Measurements from ENCODE around the gene PPDPF.
"Not testable (repeated sequence)": the region's sequence is repeated elsewhere in the genome, so short reads cannot be mapped to it uniquely, and the experiment has no call there.

Gene PPDPF, protein sequence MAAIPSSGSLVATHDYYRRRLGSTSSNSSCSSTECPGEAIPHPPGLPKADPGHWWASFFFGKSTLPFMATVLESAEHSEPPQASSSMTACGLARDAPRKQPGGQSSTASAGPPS

DNA sequence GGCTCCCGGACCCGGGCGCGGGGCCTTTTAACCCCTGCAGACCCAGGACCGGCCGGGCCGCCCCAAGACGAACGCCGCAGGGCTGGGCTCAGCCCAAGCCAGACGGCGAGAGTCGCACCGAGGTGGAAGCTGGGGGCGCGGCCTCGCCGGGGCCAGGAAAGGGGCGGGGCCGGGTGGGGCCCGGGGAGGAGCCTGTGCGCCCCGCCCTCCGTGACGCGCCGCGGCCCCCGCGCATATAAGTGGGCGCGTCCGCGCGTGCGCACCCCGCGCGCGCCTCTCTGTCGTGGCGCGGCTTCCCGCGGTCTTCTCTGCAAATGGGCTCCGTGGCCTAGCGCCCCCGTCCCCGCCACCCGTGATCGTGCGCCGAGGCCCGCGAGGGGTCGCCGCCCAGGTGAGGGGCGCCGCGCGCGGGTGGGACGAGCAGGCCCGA, at the start of gene PPDPF:
Gene PPDPF, plus strand, starts transcription at position 262 of the 430 bp plus-strand sequence. CDS start 544 bp downstream, outside the sequence.
- no peak for DNase-seq

GRCh38 chr20:63471002-63471716, 49.4 kb upstream of the PPDPF start:
- DNase-seq, result no peak

DNA sequence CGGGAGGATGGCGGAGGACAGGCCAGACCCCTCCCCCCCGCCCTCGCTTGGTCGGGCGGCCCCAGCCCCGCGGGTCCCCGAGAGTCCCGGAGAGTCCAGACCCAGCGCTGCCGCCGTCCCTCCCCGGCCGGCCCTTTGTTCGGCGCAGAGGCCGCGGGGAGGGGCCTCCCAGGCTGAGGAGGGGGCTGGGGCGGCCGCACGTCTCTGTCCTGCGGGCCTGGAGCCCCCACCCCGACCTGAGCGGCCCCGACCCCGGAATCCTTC, 48.9 kb upstream of the PPDPF start:
- DNase-seq, result no peak

DNA sequence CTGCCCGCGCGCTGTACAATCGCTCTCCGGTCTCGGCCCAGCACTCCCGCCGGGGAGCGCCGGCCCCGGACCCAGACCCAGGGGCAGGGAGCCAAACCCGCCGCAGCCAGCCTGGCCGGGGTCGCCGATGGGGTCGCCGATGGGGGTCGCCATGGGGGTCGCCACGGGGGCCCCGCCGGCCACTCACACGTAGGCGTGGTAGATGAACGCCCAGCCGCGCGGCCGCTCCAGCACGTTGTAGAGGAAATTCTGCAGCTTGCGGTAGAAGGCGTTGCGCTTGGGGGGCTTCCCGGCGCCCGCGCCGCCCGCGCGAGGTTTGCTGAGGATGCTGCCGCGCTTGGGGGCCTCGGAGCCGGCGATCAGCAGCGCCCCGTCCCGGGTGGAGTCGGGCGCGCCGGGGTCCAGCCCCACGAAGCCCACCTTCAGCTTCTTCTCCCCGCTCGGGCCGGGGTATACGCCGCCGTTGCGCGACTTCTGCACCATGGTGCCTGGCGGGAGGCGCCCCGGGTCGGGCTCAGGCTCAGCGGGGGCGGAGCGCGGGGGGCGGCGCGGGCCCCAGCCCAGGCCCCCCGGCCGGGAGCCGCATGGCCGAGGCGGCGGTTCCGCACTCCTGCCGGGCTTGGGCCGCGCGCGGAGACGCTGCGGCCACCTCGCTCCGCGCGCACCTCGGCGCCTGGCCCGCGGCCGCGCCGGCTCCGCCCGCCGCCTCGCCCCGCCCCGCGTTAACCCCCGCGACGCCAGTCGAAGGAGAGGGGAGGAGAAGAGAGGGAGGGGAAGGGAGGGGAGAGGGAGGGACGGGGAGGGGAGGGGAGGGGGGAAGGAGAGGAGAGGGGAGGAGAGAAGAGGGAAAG, 48.4 kb upstream of the PPDPF start, which contains the start of gene KCNQ2:
Gene KCNQ2, minus strand, starts transcription at position 675 of the 851 bp plus-strand sequence. Its CDS starts 192 bp downstream, at position 483.
- DNase-seq, result no peak

DNA sequence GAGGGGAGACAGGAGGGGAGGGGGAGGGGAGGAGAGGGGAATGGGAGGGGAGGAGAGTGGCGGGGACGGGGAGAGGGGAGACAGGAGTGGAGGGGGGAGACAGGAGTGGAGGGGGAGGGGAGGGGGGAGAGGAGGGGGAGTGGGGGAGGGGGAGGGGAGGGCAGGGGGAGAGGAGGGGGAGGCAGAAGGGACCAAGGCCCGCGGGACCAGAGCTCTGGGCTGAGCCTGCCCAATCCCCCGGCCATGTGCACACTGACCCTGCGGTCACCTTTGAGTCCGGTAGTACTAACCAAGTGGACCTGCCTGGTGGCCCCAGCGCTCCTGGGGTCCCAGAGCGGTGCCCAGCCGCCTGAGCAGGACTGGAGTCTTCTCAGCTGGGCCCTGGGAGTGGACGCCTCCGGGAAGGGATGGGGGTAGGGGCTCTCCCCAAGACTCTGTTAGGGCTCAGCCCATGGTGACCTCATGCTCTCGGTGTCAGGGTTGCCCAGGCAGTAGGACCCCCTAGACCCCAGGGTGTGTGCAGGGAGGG, 47.6 kb upstream of the PPDPF start:
- DNase-seq, result no peak

DNA sequence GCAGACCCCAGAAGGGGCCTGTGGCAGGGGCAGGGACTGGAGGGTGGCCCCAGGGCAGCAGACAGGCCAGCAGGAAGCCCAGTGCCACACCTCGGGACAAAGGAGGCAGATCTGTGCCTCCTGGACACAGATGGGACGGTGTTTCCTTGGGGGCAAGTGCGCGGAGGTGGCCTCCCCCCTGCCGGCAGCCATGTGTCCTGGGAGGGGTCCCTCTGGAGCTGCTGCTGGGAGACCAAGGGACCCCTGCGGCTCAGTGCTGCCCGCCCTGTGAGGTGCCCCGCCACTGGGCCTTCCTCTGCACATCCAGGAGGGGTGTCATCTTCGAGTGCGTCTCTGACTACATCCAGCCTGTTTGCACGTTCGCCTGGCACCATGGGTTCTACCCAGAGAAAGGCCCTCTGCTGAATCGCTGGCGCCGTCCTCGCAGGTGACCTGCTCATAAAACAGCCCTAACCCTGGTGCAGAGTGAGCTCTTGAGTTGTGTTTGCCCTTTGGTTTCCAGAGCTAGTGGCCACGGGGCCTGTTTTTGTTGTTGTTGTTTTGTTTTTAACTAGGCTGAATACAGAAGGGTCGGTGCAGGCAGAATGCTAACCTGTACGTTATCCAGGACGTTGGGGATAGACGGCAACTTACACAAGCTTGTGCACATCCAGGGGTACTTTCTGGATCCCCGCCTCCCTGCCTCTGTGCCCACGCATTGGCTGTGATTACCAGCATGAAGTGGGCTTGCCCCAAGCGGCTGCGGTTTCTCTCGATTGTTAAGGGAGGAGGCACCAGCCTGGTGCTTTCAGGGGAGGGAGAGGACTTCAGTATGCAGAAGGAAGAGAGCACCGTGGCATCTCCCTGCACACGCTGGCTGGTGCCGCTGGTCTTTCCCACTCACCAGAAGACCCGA, 46.8 kb upstream of the PPDPF start:
- no peak for DNase-seq

DNA sequence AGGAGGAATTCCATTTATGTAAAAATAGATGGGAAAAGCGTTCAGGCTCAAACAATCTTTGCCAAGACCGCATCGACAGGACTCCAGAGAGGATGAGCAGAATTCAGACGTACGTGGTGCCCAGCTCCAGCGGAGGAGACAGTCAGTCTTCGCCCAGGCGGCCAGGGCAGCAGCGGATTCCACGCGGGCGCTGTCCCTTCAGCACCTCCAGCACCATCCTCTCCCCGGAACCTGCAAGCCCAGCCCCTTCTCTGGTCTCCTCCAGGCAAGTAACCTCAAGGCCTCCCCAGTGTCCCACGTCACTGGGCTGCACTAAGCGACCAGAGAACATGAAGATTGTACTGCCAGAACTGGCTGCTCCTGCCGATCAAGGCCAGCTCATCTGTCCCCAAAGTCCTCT, 45.4 kb upstream of the PPDPF start:
- DNase-seq, result no peak

GRCh38 chr20:63477061-63477616, 43.4 kb upstream of the PPDPF start:
- no peak for DNase-seq

DNA sequence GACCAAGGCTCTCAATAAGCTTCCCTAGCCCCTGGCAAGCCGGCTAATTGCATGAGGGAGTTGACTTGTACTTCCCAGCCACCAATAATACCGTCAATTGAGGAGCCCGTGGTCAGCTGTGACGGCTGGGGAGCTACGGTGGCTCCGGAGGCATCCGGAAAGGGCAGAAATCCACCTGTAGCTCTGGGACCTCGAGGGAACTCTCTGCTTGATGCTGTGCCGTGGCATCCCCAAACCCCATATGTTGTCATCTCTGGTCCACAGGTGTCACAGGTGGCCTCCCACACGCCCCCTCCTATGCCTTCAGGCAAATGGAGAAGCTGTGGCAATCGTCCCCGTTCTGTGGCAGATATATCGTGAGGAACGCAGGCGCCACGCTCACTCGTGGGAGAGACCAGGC, 42.6 kb upstream of the PPDPF start:
- DNase-seq, result no peak

GRCh38 chr20:63478346-63479302, 41.9 kb upstream of the PPDPF start:
- no peak for DNase-seq

GRCh38 chr20:63479695-63480419, 40.7 kb upstream of the PPDPF start:
- DNase-seq, result not testable (repeated sequence)

DNA sequence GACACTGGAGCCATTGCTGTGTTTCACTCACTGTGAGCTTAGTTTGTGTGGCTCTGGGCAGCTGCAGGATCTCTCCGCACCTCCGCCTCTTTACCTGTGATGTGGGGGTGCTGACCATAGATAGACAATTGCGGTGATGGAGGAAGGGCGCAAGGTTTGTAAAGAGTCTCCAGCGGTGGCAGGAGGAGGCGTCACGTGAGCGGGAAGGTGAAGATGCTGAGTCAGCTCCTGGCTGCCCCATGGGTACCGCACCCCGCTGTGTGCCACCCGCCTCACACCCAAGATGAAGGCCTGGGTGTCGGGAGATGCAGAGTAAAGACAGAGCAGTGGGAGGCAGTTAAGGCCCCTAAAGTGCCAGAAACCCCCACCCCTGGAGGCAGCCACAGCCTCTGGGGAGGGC, 39.1 kb upstream of the PPDPF start:
- no peak for DNase-seq

GRCh38 chr20:63482021-63482587, 38.5 kb upstream of the PPDPF start:
- no peak for DNase-seq

DNA sequence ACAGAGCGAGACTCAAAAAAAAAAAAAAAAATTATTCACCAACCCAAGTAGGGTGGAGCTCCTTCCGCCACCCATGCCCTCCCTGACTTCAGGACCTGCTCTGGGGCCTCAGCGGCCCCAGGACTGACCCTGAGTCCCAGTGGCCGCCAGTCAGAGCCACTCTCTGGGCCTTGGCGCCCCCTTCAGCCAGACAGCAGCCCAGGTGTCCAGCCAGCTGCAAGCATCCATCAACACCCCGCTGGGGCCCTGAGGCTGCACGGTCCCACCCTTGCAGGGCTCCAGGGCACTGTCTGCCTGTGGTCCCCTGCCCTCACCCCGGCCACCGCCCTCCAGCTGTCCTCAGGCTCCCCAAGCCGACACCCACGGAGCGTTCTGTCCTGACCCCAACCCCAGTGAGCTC, 36.7 kb upstream of the PPDPF start:
- DNase-seq, result no peak

GRCh38 chr20:63484236-63484635, 36.3 kb upstream of the PPDPF start:
- DNase-seq, result no peak

DNA sequence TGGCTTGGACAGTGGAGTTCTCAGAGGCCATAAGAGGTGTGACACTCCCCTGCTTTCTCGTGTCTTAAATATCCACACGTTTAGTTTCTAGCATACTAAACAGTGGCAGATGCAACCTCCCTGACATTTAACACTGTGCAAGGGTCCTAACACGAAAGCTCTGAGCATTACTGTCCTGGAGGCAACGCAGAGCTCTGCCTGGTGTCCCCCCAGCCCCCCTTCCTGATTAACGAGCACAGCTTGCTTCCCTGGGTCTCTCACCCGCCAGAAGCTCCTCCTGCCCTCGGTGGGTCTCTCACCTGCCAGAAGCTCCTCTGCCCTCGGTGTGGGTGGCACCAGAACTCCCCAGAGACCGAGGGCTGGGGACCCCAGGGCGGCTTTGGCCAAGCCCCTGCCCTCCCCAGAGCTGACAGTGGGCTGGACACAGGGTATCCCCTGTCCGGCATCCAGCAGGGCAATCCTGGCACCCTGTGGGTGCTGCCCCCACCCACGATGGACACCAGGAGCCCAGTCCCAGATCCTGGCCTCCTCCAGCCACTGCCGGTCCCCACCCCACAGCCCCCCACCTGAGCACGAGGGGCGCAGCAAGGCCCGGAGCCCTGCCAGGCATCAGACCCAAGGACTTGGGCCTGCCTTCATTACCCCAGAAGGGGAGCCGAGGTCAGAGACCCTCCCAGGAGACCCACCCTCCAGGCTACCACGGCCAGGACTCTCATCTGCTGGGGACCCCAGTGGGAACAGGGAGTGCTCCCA, 35.7 kb upstream of the PPDPF start:
- DNase-seq, result no peak

DNA sequence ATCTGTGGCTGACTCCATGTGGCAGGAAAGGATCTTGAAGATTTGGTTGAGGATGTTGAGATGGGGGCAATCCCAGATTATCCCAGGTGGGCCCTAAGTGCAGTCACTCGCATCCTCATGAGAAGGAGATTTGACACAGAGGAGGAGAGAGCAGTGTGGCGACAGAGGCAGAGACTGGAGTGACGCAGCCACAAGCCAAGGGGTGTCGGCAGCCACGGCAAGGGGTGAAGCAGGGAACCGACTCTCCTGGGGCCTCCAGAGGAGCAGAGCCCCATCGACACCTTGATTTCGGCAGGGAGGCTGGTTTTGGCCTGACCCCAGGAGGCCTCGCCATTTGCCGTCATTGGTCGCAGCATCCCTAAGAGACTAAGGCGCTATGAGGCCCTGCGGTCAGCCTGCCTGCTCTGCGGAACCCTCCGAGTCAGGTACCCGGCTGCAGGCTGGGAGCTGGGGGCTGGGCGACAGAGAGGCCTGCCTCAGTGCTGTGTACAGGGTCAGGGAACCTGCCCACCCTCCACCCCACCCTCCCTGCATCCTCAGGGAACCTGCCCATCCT, 34.2 kb upstream of the PPDPF start:
- DNase-seq, result no peak

DNA sequence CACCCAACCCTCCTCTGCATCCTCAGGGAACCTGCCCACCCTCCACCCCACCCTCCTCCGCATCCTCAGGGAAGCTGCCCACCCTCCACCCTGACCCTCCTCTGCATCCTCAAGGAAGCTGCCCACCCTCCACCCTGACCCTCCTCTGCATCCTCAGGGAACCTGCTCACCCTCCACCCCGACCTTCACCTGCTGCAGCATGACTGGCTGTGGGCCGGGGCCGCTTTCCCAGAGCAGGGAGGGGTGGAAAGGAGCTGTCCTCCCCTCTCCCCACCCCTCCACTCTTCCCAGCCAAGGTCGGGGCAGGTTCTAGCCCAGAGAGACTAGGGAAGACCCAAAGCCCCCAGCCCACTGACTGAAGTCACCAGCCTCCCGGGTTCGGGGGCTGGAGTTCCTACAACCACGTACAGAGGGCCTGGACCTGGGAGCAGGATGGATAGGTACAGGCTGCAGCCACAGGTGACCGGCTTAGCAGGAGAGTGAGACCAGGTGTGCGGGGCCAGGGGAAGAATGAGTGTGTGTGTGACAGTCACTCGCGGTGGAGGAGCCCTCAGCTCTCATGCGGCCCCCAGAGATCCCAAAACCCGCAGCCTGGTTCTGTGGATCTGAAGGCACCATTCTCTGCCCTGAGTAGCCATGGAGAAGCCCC, 33.3 kb upstream of the PPDPF start:
- DNase-seq, result no peak

All from NCI-H510A (cell line).